ENCODE data around the gene KRTAP10-11. TPM values are rescaled to one million over a fixed set of nuclear protein-coding genes. Genes with fewer than 3 reads are reported as not detected.
"Not testable (repeated sequence)": the region's sequence is repeated elsewhere in the genome, so short reads cannot be mapped to it uniquely, and the experiment has no call there.

Gene KRTAP10-11
- total RNA-seq, 5 donors from 2014 or later (not counting 1 experiment from before 2014, with no cell fraction given): not detected

DNA sequence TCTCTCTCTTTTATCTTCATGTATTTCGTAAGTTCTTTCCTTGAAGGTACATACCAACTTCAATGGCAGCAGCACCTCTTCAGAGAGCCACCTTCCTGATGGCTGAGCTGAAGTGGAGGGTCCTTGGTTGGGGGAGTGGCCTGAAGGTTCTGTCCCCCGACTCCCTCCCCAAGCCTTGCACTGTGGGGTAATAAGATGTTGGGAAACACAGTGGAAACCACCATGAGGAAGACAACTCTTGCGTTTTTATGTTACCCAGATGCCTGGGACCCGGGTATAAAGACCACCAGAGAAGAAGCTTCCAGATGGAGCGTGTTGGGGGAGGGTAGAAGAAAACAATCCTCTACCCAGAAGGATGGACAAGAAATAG, 12.3 kb downstream of the KRTAP10-11 start:
- Mint-ChIP-seq H3K4me1 (peaks cover 59 to 68% (median 64%) of the 10 kb centered on the region in 3 donors), H3K9me3 (peaks cover 12 to 33% (median 18%) of the 10 kb centered on the region in 3 donors), H3K4me3 (peak overlapping the region; percentile 58 to 72 (median 60)), H3K27me3 (no peaks in the 10 kb centered on the region), H3K36me3 (peaks cover 18% of the 10 kb centered on the region), H3K27ac (peak overlapping the region; percentile 89 to 98)
- ChIA-PET CTCF (interaction anchor here in 1 of 2 donors (0.6 kb wide), 1 partner anchor 136 kb away, joined by 4 read pairs; no protein-coding TSS in a partner anchor), POLR2A (interaction anchor here (0.6 to 1.1 kb wide), 2 partner anchors 40 to 315 kb away, joined by 4 to 9 read pairs; no protein-coding TSS in a partner anchor)
- no peak for DNase-seq
- no CpG with 5 or more reads among the region's 5 CpGs for WGBS (ENCODE audit: insufficient coverage)
- H3K27ac ChIP-seq (ENCODE audit: low read length): peak overlapping the region; percentile 93
- H3K4me1 ChIP-seq (ENCODE audit: control insufficient read depth in 1 of 2, extremely low read depth in 1 of 2, insufficient read depth in 2 of 2, low read length in 2 of 2): peaks cover 0 to 59% of the 10 kb centered on the region in 2 experiments
- no peaks in the 10 kb centered on the region for H3K27me3 ChIP-seq (replicated peaks in 1 of 2; ENCODE audit: control insufficient read depth in 2 of 2, extremely low read depth in 1 of 2, insufficient read depth in 2 of 2, low read length in 1 of 2)
- no peak for ATAC-seq (replicated peaks in 1 of 4)
- no peak overlapping the region for H3K4me3 ChIP-seq (ENCODE audit: control insufficient read depth in 1 of 2, extremely low read depth in 1 of 2, low read length in 1 of 2)
- no peaks in the 10 kb centered on the region for H3K36me3 ChIP-seq (ENCODE audit: control insufficient read depth in 2 of 2, extremely low read depth in 1 of 2, insufficient read depth in 1 of 2, low read length in 1 of 2)
- H3K9me3 ChIP-seq: no peaks in the 10 kb centered on the region

DNA sequence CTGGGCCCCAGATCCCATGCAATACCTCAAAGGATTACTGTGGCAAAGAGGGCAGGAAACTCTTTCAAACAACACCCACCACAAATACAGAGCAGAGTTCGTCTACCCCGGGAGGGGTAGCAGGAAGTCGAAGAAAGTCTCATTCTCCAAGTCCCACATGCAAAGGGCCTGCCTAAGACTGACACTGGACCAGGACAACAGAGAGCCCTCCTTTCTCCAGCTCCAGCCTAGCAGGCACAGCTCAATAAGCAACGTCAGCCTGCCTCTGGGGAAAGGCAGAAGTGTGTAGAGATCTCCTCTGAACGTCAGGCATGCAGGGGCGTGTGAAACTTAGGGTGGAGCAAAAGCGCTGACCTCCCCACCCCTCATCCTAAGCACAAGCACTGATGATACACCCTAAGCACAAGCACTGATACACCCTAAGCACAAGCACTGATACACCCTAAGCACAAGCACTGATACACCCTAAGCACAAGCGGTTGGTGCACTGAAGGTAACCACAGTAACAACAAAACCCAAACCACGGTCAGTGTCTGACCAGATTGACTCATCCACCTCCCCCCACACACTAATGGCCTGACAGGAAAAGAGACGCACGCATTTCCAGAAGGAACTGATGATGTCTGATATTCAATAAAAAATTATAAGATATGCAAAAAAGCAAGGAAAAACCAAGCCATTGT, 12.8 kb downstream of the KRTAP10-11 start:
- Mint-ChIP-seq H3K4me1 (peaks cover 54 to 63% (median 59%) of the 10 kb centered on the region in 3 donors), H3K27me3 (no peaks in the 10 kb centered on the region), H3K36me3 (peaks cover 18% of the 10 kb centered on the region), H3K4me3 (peak overlapping the region; percentile 4 to 72 (median 5)), H3K27ac (peak overlapping the region; percentile 89 to 98), H3K9me3 (peaks cover 14 to 38% (median 18%) of the 10 kb centered on the region in 3 donors)
- ChIA-PET CTCF (no interaction called here), POLR2A (interaction anchor here in 1 of 2 donors (0.6 kb wide), 1 partner anchor 315 kb away, joined by 9 read pairs; no protein-coding TSS in a partner anchor)
- ATAC-seq (replicated peaks in 1 of 4) (peak in 3 of 4 experiments; percentile 40 to 50 (median 42)), DNase-seq (peak in 24 of 35 experiments; percentile 13 to 61 (median 27))
- H3K36me3 ChIP-seq (ENCODE audit: control insufficient read depth in 2 of 2, extremely low read depth in 1 of 2, insufficient read depth in 1 of 2, low read length in 1 of 2): no peaks in the 10 kb centered on the region
- no peaks in the 10 kb centered on the region for H3K27me3 ChIP-seq (replicated peaks in 1 of 2; ENCODE audit: control insufficient read depth in 2 of 2, extremely low read depth in 1 of 2, insufficient read depth in 2 of 2, low read length in 1 of 2)
- H3K9me3 ChIP-seq: no peaks in the 10 kb centered on the region
- H3K27ac ChIP-seq (ENCODE audit: low read length): peak overlapping the region; percentile 93
- H3K4me3 ChIP-seq (ENCODE audit: control insufficient read depth in 1 of 2, extremely low read depth in 1 of 2, low read length in 1 of 2): no peak overlapping the region
- 20% methylated on average over 1 of the region's 11 CpGs for WGBS (ENCODE audit: insufficient coverage)
- H3K4me1 ChIP-seq (ENCODE audit: control insufficient read depth in 1 of 2, extremely low read depth in 1 of 2, insufficient read depth in 2 of 2, low read length in 2 of 2): peaks cover 0 to 54% of the 10 kb centered on the region in 2 experiments

DNA sequence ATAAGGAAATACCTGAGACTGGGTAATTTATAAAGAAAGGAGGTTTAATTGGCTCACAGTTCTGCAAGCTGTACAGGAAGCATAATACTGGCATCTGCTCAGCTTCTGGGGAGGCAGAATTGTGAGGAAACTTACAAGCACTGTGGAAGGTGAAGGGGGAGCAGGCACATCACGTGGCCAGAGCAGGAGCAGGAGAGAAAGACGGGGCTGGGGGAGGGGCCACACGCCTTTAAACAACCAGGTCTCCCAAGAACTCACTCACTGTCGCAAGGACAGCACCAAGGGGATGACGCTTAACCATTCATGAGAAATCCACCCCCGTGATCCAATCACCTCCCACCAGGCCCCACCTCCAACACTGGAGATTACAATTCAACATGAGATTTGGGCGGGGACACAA, 15.4 kb downstream of the KRTAP10-11 start:
- CTCF ChIA-PET; H3K4me3 ChIP-seq (ENCODE audit: control insufficient read depth in 1 of 2, extremely low read depth in 1 of 2, low read length in 1 of 2); H3K9me3 ChIP-seq; H3K36me3 ChIP-seq (ENCODE audit: control insufficient read depth in 2 of 2, extremely low read depth in 1 of 2, insufficient read depth in 1 of 2, low read length in 1 of 2); ATAC-seq (replicated peaks in 1 of 4); DNase-seq; H3K27me3 ChIP-seq (replicated peaks in 1 of 2; ENCODE audit: control insufficient read depth in 2 of 2, extremely low read depth in 1 of 2, insufficient read depth in 2 of 2, low read length in 1 of 2); H3K27ac ChIP-seq (ENCODE audit: low read length); H3K4me3 Mint-ChIP-seq; POLR2A ChIA-PET; H3K27me3 Mint-ChIP-seq: not testable (repeated sequence)
- H3K36me3 Mint-ChIP-seq: peaks cover 13% of the 10 kb centered on the region
- peaks cover 9 to 32% (median 13%) of the 10 kb centered on the region in 3 donors for H3K9me3 Mint-ChIP-seq
- H3K4me1 ChIP-seq (ENCODE audit: control insufficient read depth in 1 of 2, extremely low read depth in 1 of 2, insufficient read depth in 2 of 2, low read length in 2 of 2): peaks cover 0 to 31% of the 10 kb centered on the region in 2 experiments
- peaks cover 37 to 40% (median 38%) of the 10 kb centered on the region in 3 donors for H3K4me1 Mint-ChIP-seq
- H3K27ac Mint-ChIP-seq: peak overlapping the region in 1 of 2 donors; percentile 67
- no CpG with 5 or more reads among the region's 7 CpGs for WGBS (ENCODE audit: insufficient coverage)

DNA sequence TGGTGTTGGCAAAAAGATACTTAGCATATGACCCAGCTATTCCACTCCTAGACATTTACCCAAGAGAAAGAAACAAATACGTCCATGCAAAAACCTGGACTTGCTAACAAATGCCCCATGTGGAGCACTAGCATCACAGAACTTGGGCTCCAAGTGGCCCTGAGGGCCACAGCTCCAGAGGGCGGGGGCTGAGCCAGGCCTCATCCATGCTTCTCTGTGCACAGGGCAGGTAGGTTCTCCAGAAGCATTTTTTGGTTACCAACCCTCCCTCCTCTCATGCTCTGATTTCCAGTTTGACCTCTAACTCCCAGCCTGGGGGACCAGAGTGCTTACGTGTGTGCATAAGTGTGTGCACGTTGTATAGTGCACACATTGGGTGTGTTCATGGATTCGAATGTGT, 18.5 kb downstream of the KRTAP10-11 start:
- DNase-seq (no peak), ATAC-seq (replicated peaks in 1 of 4) (no peak)
- no peaks in the 10 kb centered on the region for H3K27me3 ChIP-seq (replicated peaks in 1 of 2; ENCODE audit: control insufficient read depth in 2 of 2, extremely low read depth in 1 of 2, insufficient read depth in 2 of 2, low read length in 1 of 2)
- H3K27ac ChIP-seq (ENCODE audit: low read length): no peak overlapping the region
- H3K36me3 Mint-ChIP-seq: peaks cover 11% of the 10 kb centered on the region
- 85% methylated on average over 2 of the region's 5 CpGs for WGBS (ENCODE audit: insufficient coverage)
- no peaks in the 10 kb centered on the region for H3K36me3 ChIP-seq (ENCODE audit: control insufficient read depth in 2 of 2, extremely low read depth in 1 of 2, insufficient read depth in 1 of 2, low read length in 1 of 2)
- H3K9me3 Mint-ChIP-seq: peaks cover 7 to 33% (median 11%) of the 10 kb centered on the region in 3 donors
- H3K4me3 ChIP-seq (ENCODE audit: control insufficient read depth in 1 of 2, extremely low read depth in 1 of 2, low read length in 1 of 2): no peak overlapping the region
- peaks cover 0 to 5% of the 10 kb centered on the region in 2 donors for H3K27me3 Mint-ChIP-seq
- H3K4me3 Mint-ChIP-seq: no peak overlapping the region
- ChIA-PET CTCF (no interaction called here), POLR2A (interaction anchor here in 1 of 2 donors (0.6 kb wide), 1 partner anchor 941 kb away, joined by 3 read pairs; no protein-coding TSS in a partner anchor)
- peaks cover 5 to 8% (median 6%) of the 10 kb centered on the region in 3 donors for H3K4me1 Mint-ChIP-seq
- no peak overlapping the region for H3K27ac Mint-ChIP-seq
- peaks cover 0 to under 1% of the 10 kb centered on the region in 2 experiments for H3K4me1 ChIP-seq (ENCODE audit: control insufficient read depth in 1 of 2, extremely low read depth in 1 of 2, insufficient read depth in 2 of 2, low read length in 2 of 2)
- no peaks in the 10 kb centered on the region for H3K9me3 ChIP-seq

DNA sequence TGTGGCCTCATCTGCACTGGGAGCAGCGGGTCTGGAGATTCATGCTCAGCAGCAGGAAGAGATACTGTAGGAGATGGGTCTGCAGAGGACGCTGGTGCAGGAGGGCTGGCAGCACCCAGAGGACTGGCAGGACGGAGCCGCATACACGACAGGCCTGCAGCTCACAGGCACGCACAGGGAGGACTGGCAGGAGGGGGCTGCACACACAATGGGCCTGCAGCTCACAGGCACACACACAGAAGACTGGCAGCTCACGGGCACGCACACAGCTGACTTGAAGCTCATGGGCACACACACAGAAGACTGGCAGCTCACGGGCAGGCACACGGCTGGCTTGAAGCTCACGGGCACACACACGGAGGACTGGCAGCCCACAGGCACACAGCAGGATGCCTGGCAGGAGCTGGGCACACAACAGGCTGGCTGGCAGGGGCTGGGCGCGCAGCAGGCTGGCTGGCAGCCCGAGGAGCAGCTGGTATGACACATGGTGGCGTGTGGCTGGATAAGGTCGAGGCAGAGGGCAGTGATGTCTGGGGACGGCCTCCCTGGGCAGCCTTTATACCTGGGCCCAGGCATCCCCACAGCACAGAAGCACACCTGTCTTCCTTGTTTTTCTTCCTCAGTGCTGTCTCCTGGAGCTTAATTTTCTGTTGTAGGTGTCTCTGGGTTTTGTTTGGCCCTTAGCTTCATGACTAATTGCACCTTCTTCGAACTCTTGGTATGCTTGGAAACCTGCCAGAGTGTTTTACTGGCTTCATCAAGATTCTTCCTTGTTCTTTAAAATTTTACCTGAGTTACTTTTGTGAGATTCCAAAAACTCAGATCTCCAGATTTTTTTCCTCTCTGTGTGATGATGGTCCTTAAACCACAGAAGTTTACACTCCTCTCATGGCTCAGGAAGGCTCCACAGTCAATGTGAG, 20.4 kb downstream of the KRTAP10-11 start, which contains the start of gene KRTAP12-2:
TSS of gene KRTAP12-2 (minus strand) at position 527 of the 920 bp plus-strand sequence. CDS start at position 486, 41 bp downstream.
- Mint-ChIP-seq H3K27ac (no peak within 1 kb of the TSS), H3K36me3 (peaks cover 11% of the 10 kb centered on the region), H3K9me3 (peaks cover 11 to 34% (median 11%) of the 10 kb centered on the region in 3 donors), H3K27me3 (peaks cover 0 to 5% of the 10 kb centered on the region in 2 donors), H3K4me3 (no peak within 1 kb of the TSS), H3K4me1 (peaks cover 0 to 1% (median 0%) of the 10 kb centered on the region in 3 donors)
- no peak within 1 kb of the TSS for H3K4me3 ChIP-seq (ENCODE audit: control insufficient read depth in 1 of 2, extremely low read depth in 1 of 2, low read length in 1 of 2)
- no peaks in the 10 kb centered on the region for H3K4me1 ChIP-seq (ENCODE audit: control insufficient read depth in 1 of 2, extremely low read depth in 1 of 2, insufficient read depth in 2 of 2, low read length in 2 of 2)
- ChIA-PET CTCF (no interaction called here), POLR2A (no interaction called here)
- ATAC-seq (replicated peaks in 1 of 4): no peak
- H3K36me3 ChIP-seq (ENCODE audit: control insufficient read depth in 2 of 2, extremely low read depth in 1 of 2, insufficient read depth in 1 of 2, low read length in 1 of 2): no peaks in the 10 kb centered on the region
- no peaks in the 10 kb centered on the region for H3K9me3 ChIP-seq
- no peak within 1 kb of the TSS for H3K27ac ChIP-seq (ENCODE audit: low read length)
- peaks cover 0 to 7% of the 10 kb centered on the region in 2 experiments for H3K27me3 ChIP-seq (replicated peaks in 1 of 2; ENCODE audit: control insufficient read depth in 2 of 2, extremely low read depth in 1 of 2, insufficient read depth in 2 of 2, low read length in 1 of 2)
- 87% methylated on average over 13 of the region's 19 CpGs for WGBS (ENCODE audit: insufficient coverage)
- no peak for DNase-seq

DNA sequence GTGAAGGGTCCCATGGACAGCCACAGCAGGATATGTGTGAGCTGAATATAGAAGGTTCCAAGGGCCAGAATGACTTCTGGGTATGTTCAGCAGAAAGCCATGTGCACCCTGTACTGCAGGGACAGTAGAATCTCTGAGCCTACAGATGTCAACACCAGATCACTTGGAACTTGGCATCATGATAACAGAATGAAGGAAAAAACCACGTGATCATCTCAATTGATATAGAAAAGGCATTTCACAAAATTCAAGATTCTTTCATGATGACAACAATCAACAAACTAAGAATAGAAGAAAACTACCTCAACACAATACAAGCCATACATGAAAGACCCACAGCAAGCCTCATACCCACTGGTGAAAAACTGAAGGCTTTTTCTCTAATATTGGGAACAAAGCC, 21.4 kb downstream of the KRTAP10-11 start:
- DNase-seq: no peak
- H3K36me3 ChIP-seq (ENCODE audit: control insufficient read depth in 2 of 2, extremely low read depth in 1 of 2, insufficient read depth in 1 of 2, low read length in 1 of 2): no peaks in the 10 kb centered on the region
- peaks cover 7% of the 10 kb centered on the region for H3K36me3 Mint-ChIP-seq
- no peak overlapping the region for H3K4me3 Mint-ChIP-seq
- H3K9me3 Mint-ChIP-seq: peaks cover 6 to 33% (median 11%) of the 10 kb centered on the region in 3 donors
- peaks cover 0 to 5% of the 10 kb centered on the region in 2 donors for H3K27me3 Mint-ChIP-seq
- H3K27me3 ChIP-seq (replicated peaks in 1 of 2; ENCODE audit: control insufficient read depth in 2 of 2, extremely low read depth in 1 of 2, insufficient read depth in 2 of 2, low read length in 1 of 2): peaks cover 0 to 7% of the 10 kb centered on the region in 2 experiments
- ATAC-seq (replicated peaks in 1 of 4): no peak
- ChIA-PET POLR2A (no interaction called here), CTCF (no interaction called here)
- H3K27ac Mint-ChIP-seq: peak overlapping the region in 1 of 2 donors; percentile 15
- no peaks in the 10 kb centered on the region for H3K4me1 ChIP-seq (ENCODE audit: control insufficient read depth in 1 of 2, extremely low read depth in 1 of 2, insufficient read depth in 2 of 2, low read length in 2 of 2)
- no CpG with 5 or more reads among the region's 1 CpG for WGBS (ENCODE audit: insufficient coverage)
- H3K27ac ChIP-seq (ENCODE audit: low read length): no peak overlapping the region
- H3K4me3 ChIP-seq (ENCODE audit: control insufficient read depth in 1 of 2, extremely low read depth in 1 of 2, low read length in 1 of 2): no peak overlapping the region
- peaks cover 0 to 1% (median 0%) of the 10 kb centered on the region in 3 donors for H3K4me1 Mint-ChIP-seq
- no peaks in the 10 kb centered on the region for H3K9me3 ChIP-seq

Measured in T-cell (primary cell).